ENCODE measurements around the gene PPP1R8.

The PPP1R8 gene

GRCh38 chr1:27830621-27831440, at the start of gene PPP1R8:
TSS of gene PPP1R8 (plus strand) at chr1:27830782. CDS start at chr1:27830836, 54 bp downstream.
- H3K9me3 ChIP-seq (ENCODE audit: insufficient read depth, low read length) = no peaks in the 10 kb centered on the region

GRCh38 chr1:27782950-27783349, 47.6 kb upstream of the PPP1R8 start:
- no peak overlapping the region for H2AFZ ChIP-seq (ENCODE audit: low read depth, low read length)

More at GRCh38 chr1:27830621-27831440, at the start of gene PPP1R8:
- H3K27me3 ChIP-seq (ENCODE audit: low read depth, low read length) = no peaks in the 10 kb centered on the region
- peaks cover 13% of the 10 kb centered on the region for H3K36me3 ChIP-seq (replicated peaks; ENCODE audit: low read depth, low read length)
- H2AFZ ChIP-seq (ENCODE audit: low read depth, low read length) = peak within 1 kb of the TSS; percentile 85
- H3K27ac ChIP-seq (ENCODE audit: low read length) = peak within 1 kb of the TSS; percentile 62
- H4K20me1 ChIP-seq (ENCODE audit: insufficient read depth, low read length) = peaks cover 11% of the 10 kb centered on the region
- peak within 1 kb of the TSS; percentile 96 for H3K4me2 ChIP-seq (ENCODE audit: low read length)
- peaks cover 53% of the 10 kb centered on the region for H3K79me2 ChIP-seq (ENCODE audit: low read length)
- peak within 1 kb of the TSS; percentile 92 for H3K9ac ChIP-seq (ENCODE audit: low read length)
- H3K4me3 ChIP-seq (ENCODE audit: low read length) = peak within 1 kb of the TSS; percentile 99
- TF ChIP-seq EZH2phosphoT487 (IDR thresholded peaks at IDR 0.05; ENCODE audit: low read depth) = no peak
- TF ChIP-seq, protein P1, sequence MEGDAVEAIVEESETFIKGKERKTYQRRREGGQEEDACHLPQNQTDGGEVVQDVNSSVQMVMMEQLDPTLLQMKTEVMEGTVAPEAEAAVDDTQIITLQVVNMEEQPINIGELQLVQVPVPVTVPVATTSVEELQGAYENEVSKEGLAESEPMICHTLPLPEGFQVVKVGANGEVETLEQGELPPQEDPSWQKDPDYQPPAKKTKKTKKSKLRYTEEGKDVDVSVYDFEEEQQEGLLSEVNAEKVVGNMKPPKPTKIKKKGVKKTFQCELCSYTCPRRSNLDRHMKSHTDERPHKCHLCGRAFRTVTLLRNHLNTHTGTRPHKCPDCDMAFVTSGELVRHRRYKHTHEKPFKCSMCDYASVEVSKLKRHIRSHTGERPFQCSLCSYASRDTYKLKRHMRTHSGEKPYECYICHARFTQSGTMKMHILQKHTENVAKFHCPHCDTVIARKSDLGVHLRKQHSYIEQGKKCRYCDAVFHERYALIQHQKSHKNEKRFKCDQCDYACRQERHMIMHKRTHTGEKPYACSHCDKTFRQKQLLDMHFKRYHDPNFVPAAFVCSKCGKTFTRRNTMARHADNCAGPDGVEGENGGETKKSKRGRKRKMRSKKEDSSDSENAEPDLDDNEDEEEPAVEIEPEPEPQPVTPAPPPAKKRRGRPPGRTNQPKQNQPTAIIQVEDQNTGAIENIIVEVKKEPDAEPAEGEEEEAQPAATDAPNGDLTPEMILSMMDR (IDR thresholded peaks at IDR 0.05; ENCODE audit: low read depth, low read length) = no peak
- H3K4me1 ChIP-seq (ENCODE audit: low read length) = peaks cover 11% of the 10 kb centered on the region

GRCh38 chr1:27784700-27785099, 45.9 kb upstream of the PPP1R8 start:
- Histone ChIP-seq H3K27ac (ENCODE audit: low read length) (no peak overlapping the region), H3K36me3 (replicated peaks; ENCODE audit: low read depth, low read length) (peaks cover 4% of the 10 kb centered on the region), H3K79me2 (ENCODE audit: low read length) (peaks cover 36% of the 10 kb centered on the region), H3K4me2 (ENCODE audit: low read length) (no peak overlapping the region), H4K20me1 (ENCODE audit: insufficient read depth, low read length) (no peaks in the 10 kb centered on the region), H3K4me1 (ENCODE audit: low read length) (no peaks in the 10 kb centered on the region), H3K9ac (ENCODE audit: low read length) (no peak overlapping the region), H3K4me3 (ENCODE audit: low read length) (no peak overlapping the region), H2AFZ (ENCODE audit: low read depth, low read length) (no peak overlapping the region), H3K9me3 (ENCODE audit: insufficient read depth, low read length) (no peaks in the 10 kb centered on the region), H3K27me3 (ENCODE audit: low read depth, low read length) (no peaks in the 10 kb centered on the region)
- TF ChIP-seq EZH2phosphoT487 (IDR thresholded peaks at IDR 0.05; ENCODE audit: low read depth) = no peak
- TF ChIP-seq, protein P1 (IDR thresholded peaks at IDR 0.05; ENCODE audit: low read depth, low read length) = no peak

More at GRCh38 chr1:27782950-27783349, 47.6 kb upstream of the PPP1R8 start:
- no peaks in the 10 kb centered on the region for H3K27me3 ChIP-seq (ENCODE audit: low read depth, low read length)
- H3K36me3 ChIP-seq (replicated peaks; ENCODE audit: low read depth, low read length) = no peaks in the 10 kb centered on the region
- no peak overlapping the region for H3K4me2 ChIP-seq (ENCODE audit: low read length)
- no peaks in the 10 kb centered on the region for H4K20me1 ChIP-seq (ENCODE audit: insufficient read depth, low read length)
- H3K9me3 ChIP-seq (ENCODE audit: insufficient read depth, low read length) = no peaks in the 10 kb centered on the region
- no peak overlapping the region for H3K4me3 ChIP-seq (ENCODE audit: low read length)
- no peak overlapping the region for H3K9ac ChIP-seq (ENCODE audit: low read length)
- peaks cover 46% of the 10 kb centered on the region for H3K79me2 ChIP-seq (ENCODE audit: low read length)
- H3K27ac ChIP-seq (ENCODE audit: low read length) = no peak overlapping the region
- H3K4me1 ChIP-seq (ENCODE audit: low read length) = no peaks in the 10 kb centered on the region
- TF ChIP-seq EZH2phosphoT487 (IDR thresholded peaks at IDR 0.05; ENCODE audit: low read depth) = no peak
- TF ChIP-seq, protein P1 (IDR thresholded peaks at IDR 0.05; ENCODE audit: low read depth, low read length) = no peak

DNA sequence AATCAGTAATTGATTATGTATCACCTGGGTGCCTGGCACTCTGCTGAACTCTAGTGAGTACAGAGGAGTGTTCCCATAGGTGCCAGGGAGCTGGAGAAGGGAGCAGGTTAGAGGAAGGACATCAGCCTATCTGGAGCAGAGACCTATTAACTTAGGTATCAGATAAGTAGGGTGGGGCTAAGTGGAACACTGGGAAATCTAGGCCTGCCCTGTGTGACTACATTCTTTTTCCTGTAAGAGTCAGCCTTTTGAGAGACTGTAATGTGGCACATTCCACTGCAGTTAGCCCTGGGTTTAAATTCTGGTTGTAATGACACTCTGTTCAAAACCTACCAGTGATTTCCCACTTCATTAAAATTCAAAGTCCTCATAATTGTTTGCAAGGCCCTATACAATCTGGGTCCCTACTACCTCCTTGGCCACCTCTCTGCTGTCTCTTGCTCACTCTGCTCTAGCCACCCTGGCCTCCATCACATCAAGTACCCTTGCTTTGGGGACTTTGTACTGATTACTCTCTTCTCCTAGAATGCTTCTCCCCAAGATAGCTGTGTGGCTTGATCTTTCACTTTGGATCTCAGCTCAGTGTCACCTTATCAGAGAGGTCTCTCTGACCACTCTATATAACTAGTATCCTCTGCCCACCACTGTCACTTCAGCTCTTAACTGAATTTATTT, 44.7 kb upstream of the PPP1R8 start:
- H4K20me1 ChIP-seq (ENCODE audit: insufficient read depth, low read length) = no peaks in the 10 kb centered on the region

More for the DNA sequence above, 44.7 kb upstream of the PPP1R8 start:
- Histone ChIP-seq H3K4me1 (ENCODE audit: low read length) (no peaks in the 10 kb centered on the region), H3K4me3 (ENCODE audit: low read length) (no peak overlapping the region), H3K9me3 (ENCODE audit: insufficient read depth, low read length) (no peaks in the 10 kb centered on the region), H3K27me3 (ENCODE audit: low read depth, low read length) (no peaks in the 10 kb centered on the region), H3K36me3 (replicated peaks; ENCODE audit: low read depth, low read length) (peaks cover 6% of the 10 kb centered on the region), H3K79me2 (ENCODE audit: low read length) (peaks cover 30% of the 10 kb centered on the region), H3K27ac (ENCODE audit: low read length) (no peak overlapping the region), H3K4me2 (ENCODE audit: low read length) (no peak overlapping the region), H3K9ac (ENCODE audit: low read length) (no peak overlapping the region), H2AFZ (ENCODE audit: low read depth, low read length) (no peak overlapping the region)
- TF ChIP-seq, protein P1 (IDR thresholded peaks at IDR 0.05; ENCODE audit: low read depth, low read length) = no peak
- no peak for TF ChIP-seq EZH2phosphoT487 (IDR thresholded peaks at IDR 0.05; ENCODE audit: low read depth)

Data from OCI-LY3 (cell line).